ENCODE data around the gene ZNF358.

Gene ZNF358

DNA sequence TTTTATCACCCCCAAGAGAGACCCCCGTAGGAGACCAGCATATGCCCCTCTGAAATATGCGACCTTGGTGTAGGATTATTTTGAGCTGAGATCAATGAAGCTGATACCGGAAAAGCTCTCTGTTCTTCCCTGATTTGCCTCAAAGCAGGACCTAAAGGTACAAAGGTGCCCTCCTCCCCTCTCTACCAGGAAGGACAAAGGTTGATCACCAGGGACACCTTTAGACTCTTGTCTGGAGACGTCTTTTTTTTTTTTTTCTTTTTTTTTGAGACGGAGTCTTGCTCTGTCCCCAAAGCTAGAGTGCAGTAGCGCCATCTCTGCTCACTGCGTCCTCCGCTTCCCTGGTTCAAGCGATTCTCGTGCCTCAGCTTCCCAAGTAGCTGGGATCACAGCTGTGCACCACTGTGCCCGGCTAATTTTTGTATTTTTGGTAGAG, 26.3 kb upstream of the ZNF358 start:
- no peak for DNase-seq

GRCh38 chr19:7492142-7492541, 23.8 kb upstream of the ZNF358 start:
- no peak for DNase-seq

- DNase-seq, result no peak
Observed at GRCh38 chr19:7492558-7492957, 23.3 kb upstream of the ZNF358 start.

GRCh38 chr19:7494416-7495098, 21.3 kb upstream of the ZNF358 start:
- DNase-seq, result no peak

DNA sequence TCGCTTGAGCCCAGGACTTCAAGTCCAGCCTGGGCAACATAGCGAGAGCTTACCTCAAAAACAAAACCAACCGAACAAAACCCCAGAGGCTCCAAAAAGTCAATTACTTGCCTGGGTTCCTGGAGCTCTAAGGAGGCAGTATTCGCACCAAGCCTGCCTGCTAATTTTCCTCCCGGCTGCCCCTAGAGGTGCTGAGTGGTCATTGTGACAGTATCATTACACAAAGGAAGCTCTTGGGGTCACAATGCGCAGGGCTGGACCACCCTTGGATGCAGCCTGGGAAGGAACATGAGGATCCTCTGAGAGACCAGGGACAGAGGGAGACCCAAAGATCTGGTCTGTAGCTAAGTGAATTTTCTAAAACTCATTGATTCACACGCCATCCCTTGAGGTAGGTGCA, 18.6 kb upstream of the ZNF358 start:
- DNase-seq, result no peak

DNA sequence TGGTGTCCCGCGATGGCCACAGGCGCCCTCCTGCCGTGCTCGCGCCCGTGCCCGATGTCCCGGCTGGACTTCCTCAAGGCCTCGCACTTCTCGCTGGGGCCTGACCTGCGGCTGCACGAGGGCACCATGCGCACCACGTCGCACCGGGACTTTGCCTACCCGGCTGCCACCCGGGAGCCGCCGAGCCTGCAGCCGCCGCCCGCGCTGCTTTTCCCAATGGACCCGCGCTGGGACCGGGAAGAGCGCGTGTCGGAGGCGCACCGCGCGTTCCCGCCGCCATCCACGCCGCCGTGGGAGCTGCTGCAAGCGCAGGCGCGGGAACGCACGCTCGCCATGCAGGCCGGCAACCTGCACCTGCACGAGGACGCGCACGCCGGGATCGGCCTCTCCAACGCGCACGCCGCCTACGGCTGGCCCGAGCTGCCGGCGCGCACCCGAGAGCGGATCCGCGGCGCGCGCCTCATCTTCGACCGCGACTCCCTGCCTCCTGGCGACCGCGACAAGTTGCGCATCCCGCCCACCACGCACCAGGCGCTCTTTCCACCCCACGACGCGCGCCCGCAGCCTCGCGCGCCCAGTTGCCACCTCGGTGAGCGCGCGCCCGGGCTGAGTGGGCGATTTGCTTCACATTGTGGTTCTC, 15.0 kb upstream of the ZNF358 start:
- DNase-seq, result peak in 1 of 2 experiments; percentile 27

DNA sequence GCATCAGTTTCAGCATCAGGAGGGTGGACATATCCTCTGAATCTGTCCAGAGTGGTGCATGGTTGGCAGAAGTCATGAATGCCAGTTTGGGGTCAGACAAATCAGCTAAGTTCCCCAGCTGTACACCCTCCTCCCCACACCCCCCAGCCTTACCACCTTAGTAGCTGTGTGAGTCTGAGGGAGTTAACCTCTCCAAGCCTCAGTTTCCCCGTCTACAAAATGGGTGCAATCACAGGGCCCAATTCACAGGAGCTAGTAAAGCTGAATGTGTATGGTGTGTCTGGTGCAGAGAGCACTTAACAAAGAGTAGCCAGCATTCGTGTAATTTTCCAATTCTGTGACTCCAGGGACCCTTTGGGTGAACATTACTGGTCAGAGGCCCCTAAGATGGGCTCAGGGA, 13.4 kb upstream of the ZNF358 start:
- no peak for DNase-seq

DNA sequence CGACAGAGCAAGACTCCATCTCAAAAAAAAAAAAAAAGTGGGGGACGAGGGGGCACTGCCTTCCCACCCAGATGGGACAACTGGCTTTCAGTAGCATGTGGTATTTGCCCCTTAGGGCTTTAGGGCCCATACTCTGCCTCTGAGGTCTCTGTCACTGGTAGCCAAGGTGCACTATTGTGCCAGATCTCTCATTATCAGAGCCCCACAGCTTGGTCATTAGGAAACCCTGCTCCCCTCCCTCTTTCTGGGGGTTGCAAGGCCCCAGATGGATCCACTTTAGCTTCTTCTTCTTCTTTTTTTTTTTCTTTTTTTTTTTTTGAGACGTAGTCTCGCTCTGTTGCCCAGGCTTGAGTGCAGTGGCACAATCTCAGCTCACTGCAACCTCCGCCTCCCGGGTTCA, 11.2 kb upstream of the ZNF358 start:
- DNase-seq, result no peak

DNA sequence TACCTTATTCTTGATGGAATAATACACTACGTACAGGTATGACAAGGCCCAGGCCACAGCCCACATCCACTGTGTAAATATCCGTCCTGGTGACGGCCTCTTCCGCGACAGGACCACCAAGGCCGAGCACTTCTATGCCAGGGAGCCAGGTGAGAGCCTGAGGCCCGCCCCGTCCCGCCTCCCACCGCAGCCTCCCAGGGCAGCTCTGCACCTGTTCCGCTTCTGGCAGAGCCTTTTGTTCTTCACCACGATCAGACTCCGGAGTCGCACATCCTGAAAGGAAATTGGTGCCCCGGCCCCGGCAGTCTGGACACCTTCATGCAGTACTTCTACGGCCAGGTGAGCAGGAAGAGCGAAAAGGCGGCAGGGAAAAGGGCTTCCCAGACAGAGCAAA, 10.6 kb upstream of the ZNF358 start:
- DNase-seq, result no peak

GRCh38 chr19:7505682-7506384, 10.1 kb upstream of the ZNF358 start:
- DNase-seq, result no peak

- DNase-seq, result peak; percentile 50 to 59
Observed at GRCh38 chr19:7506385-7507328, 9.2 kb upstream of the ZNF358 start.

GRCh38 chr19:7507884-7508283, 8.0 kb upstream of the ZNF358 start:
- peak; percentile 65 to 81 for DNase-seq

GRCh38 chr19:7509625-7510024, 6.3 kb upstream of the ZNF358 start:
- DNase-seq, result no peak

- no peak for DNase-seq
Observed at GRCh38 chr19:7512400-7512851, 3.5 kb upstream of the ZNF358 start.

- DNase-seq, result no peak
Observed at GRCh38 chr19:7513809-7514642, 1.9 kb upstream of the ZNF358 start.

DNA sequence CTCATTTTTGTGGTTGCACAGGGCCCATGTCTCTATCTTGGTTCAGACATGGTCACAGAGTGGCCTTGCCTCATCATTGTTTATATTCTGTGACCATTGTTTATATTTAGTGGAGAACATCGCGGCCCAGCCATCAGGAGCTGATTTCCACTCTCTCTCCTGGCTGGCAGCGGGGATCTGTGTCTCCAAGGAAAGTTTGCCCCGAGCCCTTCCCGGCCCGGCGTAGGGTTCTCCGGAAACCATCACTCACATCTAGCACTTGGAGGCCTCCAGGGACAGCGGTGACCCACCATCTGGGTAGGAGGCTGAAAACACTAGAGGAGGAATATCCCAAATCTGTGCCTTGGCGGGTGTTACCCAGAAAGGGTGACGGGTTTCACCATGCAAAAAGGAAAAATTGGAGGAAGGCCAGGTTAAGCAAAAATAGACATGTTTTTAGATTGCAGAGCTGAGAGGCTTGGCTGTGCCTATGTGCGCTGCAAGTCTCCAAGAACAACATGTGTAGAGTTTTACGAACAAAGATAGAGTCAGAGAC, 726 bp upstream of the ZNF358 start:
- DNase-seq, result no peak

- no peak for DNase-seq
Observed at GRCh38 chr19:7516333-7516732, 430 bp downstream of the ZNF358 start.

DNA sequence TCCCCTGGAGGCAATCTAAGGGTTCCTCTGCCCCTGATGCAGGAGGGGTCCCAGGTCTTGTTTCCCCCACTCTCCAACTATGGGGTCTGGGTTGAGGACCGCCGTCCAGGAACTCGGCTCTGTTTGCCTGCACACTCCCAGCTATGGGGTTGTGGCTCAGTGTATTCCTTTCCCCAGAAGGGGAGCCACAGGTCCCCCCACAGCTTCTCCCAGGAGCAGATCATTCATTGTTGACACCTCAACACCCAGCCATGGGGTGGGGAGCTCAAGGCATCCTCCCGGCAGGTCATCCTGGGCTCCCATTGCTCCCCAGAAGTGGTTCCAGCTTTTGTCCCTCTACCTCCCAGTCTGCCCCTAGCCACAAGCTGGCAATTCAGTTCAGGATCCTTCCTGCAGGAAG, 975 bp downstream of the ZNF358 start:
- no peak for DNase-seq

GRCh38 chr19:7519361-7520130, 3.6 kb downstream of the ZNF358 start:
- no peak for DNase-seq

DNA sequence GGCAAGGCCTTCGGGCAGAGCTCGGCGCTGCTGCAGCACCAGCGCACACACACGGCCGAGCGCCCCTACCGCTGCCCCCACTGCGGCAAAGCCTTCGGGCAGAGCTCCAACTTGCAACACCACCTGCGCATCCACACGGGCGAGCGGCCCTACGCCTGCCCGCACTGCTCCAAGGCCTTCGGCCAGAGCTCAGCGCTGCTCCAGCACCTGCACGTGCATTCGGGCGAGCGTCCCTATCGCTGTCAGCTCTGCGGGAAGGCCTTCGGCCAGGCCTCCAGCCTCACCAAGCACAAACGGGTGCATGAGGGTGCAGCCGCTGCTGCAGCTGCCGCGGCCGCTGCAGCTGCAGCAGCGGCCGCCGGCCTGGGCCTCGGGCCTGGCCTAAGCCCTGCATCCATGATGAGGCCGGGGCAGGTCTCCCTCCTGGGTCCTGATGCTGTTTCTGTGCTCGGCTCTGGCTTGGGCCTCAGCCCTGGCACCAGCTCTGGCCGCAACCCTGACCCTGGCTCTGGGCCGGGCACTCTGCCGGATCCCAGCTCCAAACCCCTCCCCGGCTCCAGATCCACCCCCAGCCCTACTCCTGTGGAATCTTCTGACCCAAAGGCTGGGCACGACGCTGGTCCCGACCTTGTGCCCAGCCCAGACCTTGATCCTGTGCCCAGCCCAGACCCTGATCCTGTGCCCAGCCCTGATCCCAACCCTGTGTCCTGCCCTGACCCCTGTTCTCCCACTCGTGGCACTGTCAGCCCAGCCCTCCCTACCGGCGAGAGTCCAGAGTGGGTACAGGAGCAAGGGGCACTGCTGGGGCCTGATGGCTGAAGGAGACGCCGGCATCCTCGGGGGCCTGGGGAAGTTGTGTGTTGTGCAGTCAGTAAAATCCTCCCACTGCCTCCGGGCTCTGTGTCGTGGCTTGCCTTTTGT, 4.5 kb downstream of the ZNF358 start:
- no peak for DNase-seq
